WTC11 (cell line): Measurements from ENCODE around the gene EIF4B. TPM values are rescaled to one million over a fixed set of nuclear protein-coding genes. Genes with fewer than 3 reads are reported as not detected.
A peak's percentile ranks its signal among the peaks of the same experiment; 100 is the strongest.

Experiments used
- ATAC-seq: fragments of 200-7000 bp; cut with Tn5 transposase; 2 replicates; pipeline ENCODE4 v1.10.0; 2021; ENCODE audit warnings: mild to moderate bottlenecking, moderate library complexity
- CTCF ChIA-PET: fragments of 300-600 bp; sonication (Branson Sonifier 250); formaldehyde crosslinking; loops from one replicate; lab custom pipeline; 2021; ENCODE audit warnings: antibody characterized with exemption; lab: Charles Lee
- POLR2A ChIA-PET: fragments of 350-600 bp; sonication (Branson Sonifier 250); formaldehyde crosslinking; loops from one replicate; lab custom pipeline; 2021; ENCODE audit warnings: antibody characterized with exemption; lab: Charles Lee
- DNase-seq: peaks from one replicate; pipeline ENCODE4 v3.0.0; 2021; ENCODE audit warnings: low spot score
- H3K27ac Mint-ChIP-seq: 2 replicates; pipeline ENCODE4 v1.8.0; 2021; ENCODE audit warnings: mixed read lengths
- H3K27me3 Mint-ChIP-seq: 2 replicates; pipeline ENCODE4 v1.8.0; 2021; ENCODE audit warnings: low read depth, mild to moderate bottlenecking, moderate library complexity, mixed read lengths
- H3K36me3 Mint-ChIP-seq: 2 replicates; pipeline ENCODE4 v1.8.0; 2021; ENCODE audit warnings: mixed read lengths
- H3K4me1 Mint-ChIP-seq: 2 replicates; pipeline ENCODE4 v1.8.0; 2022; ENCODE audit warnings: mixed read lengths
- H3K4me3 Mint-ChIP-seq: 2 replicates; pipeline ENCODE4 v1.8.0; 2021; ENCODE audit warnings: mild to moderate bottlenecking, moderate library complexity, mixed read lengths
- H3K9me3 Mint-ChIP-seq: 2 replicates; pipeline ENCODE4 v1.8.0; 2021; ENCODE audit warnings: mixed read lengths
- E2F4 ChIP-seq: sonication (generic); formaldehyde crosslinking; IDR thresholded peaks from 2 replicates; pipeline ENCODE4 v1.8.1; 2022; ENCODE audit warnings: low read depth, mild to moderate bottlenecking, moderate library complexity, missing genetic modification reagents, borderline replicate concordance
- ELF4 ChIP-seq: sonication (generic); formaldehyde crosslinking; IDR thresholded peaks from 2 replicates; pipeline ENCODE4 v1.8.1; 2022; ENCODE audit warnings: low read depth, mild to moderate bottlenecking, moderate library complexity, missing genetic modification reagents
- FOXK1 ChIP-seq: sonication (generic); formaldehyde crosslinking; IDR thresholded peaks from 2 replicates; pipeline ENCODE4 v1.8.0; 2022; ENCODE audit warnings: mild to moderate bottlenecking, moderate library complexity, missing genetic modification reagents
- IRF1 ChIP-seq: sonication (generic); formaldehyde crosslinking; IDR thresholded peaks from 2 replicates; pipeline ENCODE4 v1.8.0; 2023; ENCODE audit warnings: missing genetic modification reagents
- NFATC4 ChIP-seq: fragments of 250-450 bp; sonication (Bioruptor Pico); IDR thresholded peaks from 2 replicates; pipeline ENCODE4 v1.9.0; 2021; ENCODE audit warnings: mild to moderate bottlenecking
- NR2C2 ChIP-seq: sonication (generic); formaldehyde crosslinking; IDR thresholded peaks from 2 replicates; pipeline ENCODE4 v1.8.0; 2022; ENCODE audit warnings: mild to moderate bottlenecking, missing genetic modification reagents
- PRDM15 ChIP-seq: sonication (generic); formaldehyde crosslinking; IDR thresholded peaks from 2 replicates; pipeline ENCODE4 v1.8.0; 2022; ENCODE audit warnings: missing genetic modification reagents
- SP1 ChIP-seq: sonication (generic); formaldehyde crosslinking; conservative IDR thresholded peaks from 2 replicates; pipeline ENCODE4 v1.8.1; 2022; ENCODE audit warnings: missing genetic modification reagents
- ZMAT4 ChIP-seq: fragments of 250-450 bp; sonication (Bioruptor Pico); IDR thresholded peaks from 2 replicates; pipeline ENCODE4 v1.9.0; 2021; ENCODE audit warnings: mild to moderate bottlenecking
- ZNF121 ChIP-seq: sonication (generic); formaldehyde crosslinking; IDR thresholded peaks from 2 replicates; pipeline ENCODE4 v1.8.0; 2023; ENCODE audit warnings: missing genetic modification reagents
- ZNF416 ChIP-seq: fragments of 250-450 bp; sonication (Bioruptor Pico); IDR thresholded peaks from 2 replicates; pipeline ENCODE4 v1.9.0; 2021; ENCODE audit warnings: mild to moderate bottlenecking, inconsistent platforms
- ZNF423 ChIP-seq: fragments of 250-450 bp; sonication (Bioruptor Pico); IDR thresholded peaks from 2 replicates; pipeline ENCODE4 v2.1.2; 2022; ENCODE audit warnings: mild to moderate bottlenecking, moderate library complexity
- ZSCAN18 ChIP-seq: fragments of 250-450 bp; sonication (Bioruptor Pico); IDR thresholded peaks from 2 replicates; pipeline ENCODE4 v2.1.2; 2022; ENCODE audit warnings: mild to moderate bottlenecking, moderate library complexity
- total RNA-seq: library from RNA; stranded (reverse); gene quantifications from 3 replicates; pipeline ENCODE4 v1.2.3, GENCODE V29; 2021
- TF ChIP-seq, protein P1 (sequence below): sonication (generic); formaldehyde crosslinking; IDR thresholded peaks from 2 replicates; pipeline ENCODE4 v1.8.0; 2022; ENCODE audit warnings: mild to moderate bottlenecking, missing genetic modification reagents
- TF ChIP-seq, protein P2 (sequence below): fragments of 200-600 bp; IDR thresholded peaks from 2 replicates; pipeline ENCODE4 v1.8.0; 2022; ENCODE audit warnings: antibody characterized with exemption
- TF ChIP-seq, protein P3 (sequence below): fragments of 250-450 bp; sonication (Bioruptor Pico); IDR thresholded peaks from 2 replicates; pipeline ENCODE4 v1.9.0; 2021; ENCODE audit warnings: mild to moderate bottlenecking, borderline replicate concordance
- TF ChIP-seq, protein P4 (sequence below): fragments of 250-450 bp; sonication (Bioruptor Pico); IDR thresholded peaks from 2 replicates; pipeline ENCODE4 v1.8.0; 2021; ENCODE audit warnings: mild to moderate bottlenecking

The EIF4B gene
- total RNA-seq, 1 experiment from 2014 or later, result 730 TPM

- TF ChIP-seq ZSCAN18 (CRISPR knock-in tag) (no peak), ZNF423 (no peak), FOXK1 (CRISPR knock-in tag) (peak; percentile 62; the same call in 1 of the 2 replicates), ZNF416 (CRISPR knock-in tag) (no peak), SP1 (CRISPR knock-in tag) (peak; percentile 84), NR2C2 (CRISPR knock-in tag) (peak; percentile 31; the same call in 1 of the 2 replicates), NFATC4 (CRISPR knock-in tag) (no peak), PRDM15 (CRISPR knock-in tag) (no peak), IRF1 (CRISPR knock-in tag) (no peak), ZMAT4 (CRISPR knock-in tag) (no peak)
- TF ChIP-seq, protein P1, sequence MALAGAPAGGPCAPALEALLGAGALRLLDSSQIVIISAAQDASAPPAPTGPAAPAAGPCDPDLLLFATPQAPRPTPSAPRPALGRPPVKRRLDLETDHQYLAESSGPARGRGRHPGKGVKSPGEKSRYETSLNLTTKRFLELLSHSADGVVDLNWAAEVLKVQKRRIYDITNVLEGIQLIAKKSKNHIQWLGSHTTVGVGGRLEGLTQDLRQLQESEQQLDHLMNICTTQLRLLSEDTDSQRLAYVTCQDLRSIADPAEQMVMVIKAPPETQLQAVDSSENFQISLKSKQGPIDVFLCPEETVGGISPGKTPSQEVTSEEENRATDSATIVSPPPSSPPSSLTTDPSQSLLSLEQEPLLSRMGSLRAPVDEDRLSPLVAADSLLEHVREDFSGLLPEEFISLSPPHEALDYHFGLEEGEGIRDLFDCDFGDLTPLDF (CRISPR knock-in tag), result no peak
- TF ChIP-seq, protein P2, sequence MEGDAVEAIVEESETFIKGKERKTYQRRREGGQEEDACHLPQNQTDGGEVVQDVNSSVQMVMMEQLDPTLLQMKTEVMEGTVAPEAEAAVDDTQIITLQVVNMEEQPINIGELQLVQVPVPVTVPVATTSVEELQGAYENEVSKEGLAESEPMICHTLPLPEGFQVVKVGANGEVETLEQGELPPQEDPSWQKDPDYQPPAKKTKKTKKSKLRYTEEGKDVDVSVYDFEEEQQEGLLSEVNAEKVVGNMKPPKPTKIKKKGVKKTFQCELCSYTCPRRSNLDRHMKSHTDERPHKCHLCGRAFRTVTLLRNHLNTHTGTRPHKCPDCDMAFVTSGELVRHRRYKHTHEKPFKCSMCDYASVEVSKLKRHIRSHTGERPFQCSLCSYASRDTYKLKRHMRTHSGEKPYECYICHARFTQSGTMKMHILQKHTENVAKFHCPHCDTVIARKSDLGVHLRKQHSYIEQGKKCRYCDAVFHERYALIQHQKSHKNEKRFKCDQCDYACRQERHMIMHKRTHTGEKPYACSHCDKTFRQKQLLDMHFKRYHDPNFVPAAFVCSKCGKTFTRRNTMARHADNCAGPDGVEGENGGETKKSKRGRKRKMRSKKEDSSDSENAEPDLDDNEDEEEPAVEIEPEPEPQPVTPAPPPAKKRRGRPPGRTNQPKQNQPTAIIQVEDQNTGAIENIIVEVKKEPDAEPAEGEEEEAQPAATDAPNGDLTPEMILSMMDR, result no peak
These were observed 73.2 kb downstream of the EIF4B start, which contains the start of gene SPRYD3 (continued) for GRCh38 chr12:53079226-53080117.

DNA sequence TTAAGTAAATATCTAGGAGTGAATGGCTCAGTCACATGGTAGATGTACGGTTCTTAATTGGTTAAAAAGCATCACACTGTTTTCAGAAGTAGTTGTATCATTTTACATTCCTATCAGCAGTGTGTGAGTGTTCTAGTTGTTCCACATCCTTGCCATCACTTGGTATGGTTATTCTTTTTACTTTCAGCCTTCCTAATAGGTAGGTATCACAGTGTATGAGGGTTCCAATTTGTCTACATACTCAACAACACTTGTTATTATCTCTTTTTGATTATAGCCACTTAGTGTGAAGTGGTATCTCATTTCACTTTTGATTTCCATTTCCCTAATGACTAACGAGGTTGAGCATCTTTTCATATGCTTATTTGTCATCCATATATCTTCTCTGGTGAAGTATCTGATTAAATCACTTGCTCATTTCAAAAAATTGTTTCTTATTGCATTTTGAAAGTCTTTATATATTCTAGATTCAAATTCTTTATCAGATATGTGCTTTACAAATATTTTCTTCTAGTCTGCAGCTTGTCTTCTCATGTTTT lies 76.5 kb downstream of the EIF4B start:
- no peak for ATAC-seq
- POLR2A ChIA-PET, result no interaction called here
- Mint-ChIP-seq H3K4me3 (no peak overlapping the region), H3K27me3 (peaks cover 68% of the 10 kb centered on the region), H3K4me1 (peaks cover 9% of the 10 kb centered on the region), H3K27ac (no peak overlapping the region), H3K9me3 (no peaks in the 10 kb centered on the region), H3K36me3 (no peaks in the 10 kb centered on the region)
- DNase-seq, result no peak
- CTCF ChIA-PET, result interaction anchor here (2.6 kb wide), 1 partner anchor 16 kb away, joined by 13 read pairs; the partner anchor contains the start of gene IGFBP6
- TF ChIP-seq, protein P3, sequence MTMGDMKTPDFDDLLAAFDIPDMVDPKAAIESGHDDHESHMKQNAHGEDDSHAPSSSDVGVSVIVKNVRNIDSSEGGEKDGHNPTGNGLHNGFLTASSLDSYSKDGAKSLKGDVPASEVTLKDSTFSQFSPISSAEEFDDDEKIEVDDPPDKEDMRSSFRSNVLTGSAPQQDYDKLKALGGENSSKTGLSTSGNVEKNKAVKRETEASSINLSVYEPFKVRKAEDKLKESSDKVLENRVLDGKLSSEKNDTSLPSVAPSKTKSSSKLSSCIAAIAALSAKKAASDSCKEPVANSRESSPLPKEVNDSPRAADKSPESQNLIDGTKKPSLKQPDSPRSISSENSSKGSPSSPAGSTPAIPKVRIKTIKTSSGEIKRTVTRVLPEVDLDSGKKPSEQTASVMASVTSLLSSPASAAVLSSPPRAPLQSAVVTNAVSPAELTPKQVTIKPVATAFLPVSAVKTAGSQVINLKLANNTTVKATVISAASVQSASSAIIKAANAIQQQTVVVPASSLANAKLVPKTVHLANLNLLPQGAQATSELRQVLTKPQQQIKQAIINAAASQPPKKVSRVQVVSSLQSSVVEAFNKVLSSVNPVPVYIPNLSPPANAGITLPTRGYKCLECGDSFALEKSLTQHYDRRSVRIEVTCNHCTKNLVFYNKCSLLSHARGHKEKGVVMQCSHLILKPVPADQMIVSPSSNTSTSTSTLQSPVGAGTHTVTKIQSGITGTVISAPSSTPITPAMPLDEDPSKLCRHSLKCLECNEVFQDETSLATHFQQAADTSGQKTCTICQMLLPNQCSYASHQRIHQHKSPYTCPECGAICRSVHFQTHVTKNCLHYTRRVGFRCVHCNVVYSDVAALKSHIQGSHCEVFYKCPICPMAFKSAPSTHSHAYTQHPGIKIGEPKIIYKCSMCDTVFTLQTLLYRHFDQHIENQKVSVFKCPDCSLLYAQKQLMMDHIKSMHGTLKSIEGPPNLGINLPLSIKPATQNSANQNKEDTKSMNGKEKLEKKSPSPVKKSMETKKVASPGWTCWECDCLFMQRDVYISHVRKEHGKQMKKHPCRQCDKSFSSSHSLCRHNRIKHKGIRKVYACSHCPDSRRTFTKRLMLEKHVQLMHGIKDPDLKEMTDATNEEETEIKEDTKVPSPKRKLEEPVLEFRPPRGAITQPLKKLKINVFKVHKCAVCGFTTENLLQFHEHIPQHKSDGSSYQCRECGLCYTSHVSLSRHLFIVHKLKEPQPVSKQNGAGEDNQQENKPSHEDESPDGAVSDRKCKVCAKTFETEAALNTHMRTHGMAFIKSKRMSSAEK (CRISPR knock-in tag), result no peak
- TF ChIP-seq E2F4 (CRISPR knock-in tag), result no peak
- TF ChIP-seq ZNF423, result no peak
- TF ChIP-seq ELF4 (CRISPR knock-in tag), result no peak
- no peak for TF ChIP-seq NFATC4 (CRISPR knock-in tag)
- TF ChIP-seq ZNF121 (CRISPR knock-in tag), result no peak
- TF ChIP-seq, protein P4, sequence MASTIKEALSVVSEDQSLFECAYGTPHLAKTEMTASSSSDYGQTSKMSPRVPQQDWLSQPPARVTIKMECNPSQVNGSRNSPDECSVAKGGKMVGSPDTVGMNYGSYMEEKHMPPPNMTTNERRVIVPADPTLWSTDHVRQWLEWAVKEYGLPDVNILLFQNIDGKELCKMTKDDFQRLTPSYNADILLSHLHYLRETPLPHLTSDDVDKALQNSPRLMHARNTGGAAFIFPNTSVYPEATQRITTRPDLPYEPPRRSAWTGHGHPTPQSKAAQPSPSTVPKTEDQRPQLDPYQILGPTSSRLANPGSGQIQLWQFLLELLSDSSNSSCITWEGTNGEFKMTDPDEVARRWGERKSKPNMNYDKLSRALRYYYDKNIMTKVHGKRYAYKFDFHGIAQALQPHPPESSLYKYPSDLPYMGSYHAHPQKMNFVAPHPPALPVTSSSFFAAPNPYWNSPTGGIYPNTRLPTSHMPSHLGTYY, result no peak
